Hepatocyte (in vitro differentiated cells): Measurements from ENCODE around the gene SLC37A1.

Experiments used
- CTCF ChIP-seq: fragments of 200-600 bp; sonication (generic); IDR thresholded peaks from 2 replicates; pipeline ENCODE4 v1.5.1; 2016; ENCODE audit warnings: antibody characterized with exemption, mild to moderate bottlenecking; ENCODE audit not compliant: poor library complexity
- EZH2 ChIP-seq: fragments of 200-600 bp; sonication (generic); IDR thresholded peaks from 2 replicates; pipeline ENCODE4 v1.6.1; 2016; ENCODE audit warnings: antibody characterized with exemption, mild to moderate bottlenecking, borderline replicate concordance
- EZH2phosphoT487 ChIP-seq: fragments of 200-600 bp; sonication (generic); IDR thresholded peaks from one replicate; pipeline ENCODE4 v1.6.1; 2018; ENCODE audit warnings: antibody characterized with exemption, mild to moderate bottlenecking, low read depth, moderate library complexity; ENCODE audit not compliant: unreplicated experiment, severe bottlenecking

DNA sequence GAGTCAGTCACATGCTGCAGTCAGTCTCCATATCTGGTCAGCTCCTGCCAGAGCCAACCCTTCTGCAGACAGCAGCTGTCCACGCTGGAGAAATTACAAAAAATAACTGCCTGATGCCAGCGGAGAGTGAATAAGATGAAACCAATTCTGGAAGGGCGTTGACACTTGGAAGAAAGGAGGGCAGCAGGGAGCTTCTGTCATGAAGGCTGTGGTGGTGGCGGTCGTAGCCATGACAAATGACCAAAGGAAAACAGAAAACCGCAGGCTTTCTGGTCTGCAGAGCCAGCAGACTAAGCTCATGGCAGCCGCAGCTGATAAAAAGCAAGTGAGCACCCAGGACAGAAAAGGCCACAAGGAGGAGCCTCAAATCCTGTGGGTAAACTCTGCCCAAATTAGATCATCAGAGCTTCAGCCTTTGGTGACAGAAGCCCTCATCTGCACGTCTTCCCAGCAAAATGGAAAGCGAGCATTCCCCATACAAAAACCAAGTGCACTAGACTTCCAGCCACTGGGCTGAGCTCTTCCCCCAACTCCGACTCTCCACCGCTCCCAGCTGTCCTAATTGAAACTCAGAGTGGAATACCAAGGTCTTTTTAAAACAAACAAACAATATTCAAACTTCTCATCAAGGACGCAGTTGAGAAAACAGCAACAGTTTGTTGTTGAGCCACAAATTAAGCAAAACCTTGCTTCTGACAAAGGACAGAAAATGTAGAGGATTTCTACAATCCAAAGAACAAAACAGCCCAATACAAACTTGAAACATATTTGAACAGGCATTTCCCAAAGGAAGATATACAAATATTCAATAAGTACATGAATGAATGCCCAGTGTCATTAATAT is 46.3 kb upstream of the SLC37A1 start:
- TF ChIP-seq CTCF (peak; percentile 28), EZH2 (no peak), EZH2phosphoT487 (no peak)
